HepG2 (cell line): ENCODE data around the gene PSMB8. TPM values are rescaled to one million over a fixed set of nuclear protein-coding genes. Genes with fewer than 3 reads are reported as not detected.

Experiments used
- ARNT ChIP-seq: fragments of 450-650 bp; IDR thresholded peaks from 2 replicates; pipeline ENCODE4 v1.6.1; 2017
- BHLHE40 ChIP-seq: IDR thresholded peaks from 2 replicates; pipeline ENCODE4 v1.6.1; 2011; ENCODE audit warnings: low read length, improper control_type of control experiment
- CBX1 ChIP-seq: IDR thresholded peaks from one replicate; pipeline ENCODE4 v1.6.1; 2016; ENCODE audit warnings: antibody characterized with exemption, low read depth
- DPF2 ChIP-seq: sonication (generic); formaldehyde crosslinking; IDR thresholded peaks from 2 replicates; pipeline ENCODE4 v1.4.0; 2020; ENCODE audit warnings: mild to moderate bottlenecking, low read depth, missing genetic modification reagents, borderline replicate concordance
- MAZ ChIP-seq, 2 experiments: sonication (generic) in 1 of 2; formaldehyde crosslinking in 1 of 2; IDR thresholded peaks; 2 replicates each; pipeline versions ENCODE4 v1.5.0 to v1.6.1; 2012 to 2020; ENCODE audit warnings: low read depth in 2 of 2, mild to moderate bottlenecking in 2 of 2, borderline replicate concordance in 1 of 2, improper control_type of control experiment in 1 of 2, low read length in 1 of 2, missing genetic modification reagents in 1 of 2, moderate library complexity in 1 of 2
- MZF1 ChIP-seq: sonication (generic); formaldehyde crosslinking; IDR thresholded peaks from 2 replicates; pipeline ENCODE4 v1.8.1; 2023; ENCODE audit warnings: mild to moderate bottlenecking, missing genetic modification reagents, borderline replicate concordance
- PHB2 ChIP-seq: fragments of 450-650 bp; IDR thresholded peaks from 2 replicates; pipeline ENCODE4 v1.6.1; 2018; ENCODE audit not compliant: partially characterized antibody
- POLR2A ChIP-seq, 2 experiments: IDR thresholded peaks; 2 replicates each; pipeline ENCODE4 v1.6.1; 2011; ENCODE audit warnings: low read depth in 2 of 2, low read length in 2 of 2, mild to moderate bottlenecking in 1 of 2, moderate library complexity in 1 of 2; ENCODE audit not compliant: insufficient read depth in 1 of 2
- RBM39 ChIP-seq: fragments of 200-400 bp; formaldehyde crosslinking; IDR thresholded peaks from one replicate; pipeline ENCODE4 v1.6.1; 2018; ENCODE audit warnings: antibody characterized with exemption, mild to moderate bottlenecking, low read depth, low read length; ENCODE audit not compliant: poor library complexity, severe bottlenecking
- SALL2 ChIP-seq: sonication (generic); formaldehyde crosslinking; IDR thresholded peaks from 2 replicates; pipeline ENCODE4 v1.8.1; 2023; ENCODE audit warnings: mild to moderate bottlenecking, missing genetic modification reagents, inconsistent platforms
- SCMH1 ChIP-seq: sonication (generic); formaldehyde crosslinking; IDR thresholded peaks from 2 replicates; pipeline ENCODE4 v1.9.0; 2021; ENCODE audit warnings: missing genetic modification reagents, mild to moderate bottlenecking, borderline replicate concordance
- STAG1 ChIP-seq: sonication (generic); formaldehyde crosslinking; IDR thresholded peaks from 2 replicates; pipeline ENCODE4 v1.4.0; 2020; ENCODE audit warnings: missing genetic modification reagents
- ZBTB1 ChIP-seq: sonication (generic); formaldehyde crosslinking; IDR thresholded peaks from 2 replicates; pipeline ENCODE4 v1.4.0; 2020; ENCODE audit warnings: missing genetic modification reagents, borderline replicate concordance
- ZBTB7B ChIP-seq: sonication (generic); formaldehyde crosslinking; IDR thresholded peaks from 2 replicates; pipeline ENCODE4 v1.4.0; 2020; ENCODE audit warnings: missing genetic modification reagents
- ZFYVE20 ChIP-seq: sonication (generic); formaldehyde crosslinking; IDR thresholded peaks from 2 replicates; pipeline ENCODE4 v1.8.0; 2023; ENCODE audit warnings: low read depth, mild to moderate bottlenecking, moderate library complexity, missing genetic modification reagents, borderline replicate concordance
- ZKSCAN1 ChIP-seq: fragments of 150-350 bp; IDR thresholded peaks from 2 replicates; pipeline ENCODE4 v1.6.1; 2014; ENCODE audit warnings: low read length
- ZNF484 ChIP-seq: sonication (generic); formaldehyde crosslinking; IDR thresholded peaks from 2 replicates; pipeline ENCODE4 v1.5.1; 2020; ENCODE audit warnings: mild to moderate bottlenecking, low read depth, missing genetic modification reagents, borderline replicate concordance
- ZNF747 ChIP-seq: sonication (generic); formaldehyde crosslinking; IDR thresholded peaks from 2 replicates; pipeline ENCODE4 v1.8.1; 2023; ENCODE audit warnings: missing genetic modification reagents, mild to moderate bottlenecking, borderline replicate concordance
- ZNF777 ChIP-seq: sonication (generic); formaldehyde crosslinking; IDR thresholded peaks from 2 replicates; pipeline ENCODE4 v1.4.0; 2020; ENCODE audit warnings: missing genetic modification reagents
- ZSCAN30 ChIP-seq: sonication (generic); formaldehyde crosslinking; IDR thresholded peaks from 2 replicates; pipeline ENCODE4 v1.5.0; 2020; ENCODE audit warnings: mild to moderate bottlenecking, missing genetic modification reagents
- polyA plus RNA-seq, 8 experiments: library from polyadenylated mRNA; depleted of rRNA in 3 of 8; stranded (reverse) in 7 of 8; unstranded in 1 of 8; fragments of >200 nt; fragmentation: Illumina TruSeq in 4 of 8; extraction: Trizol in 4 of 8; gene quantifications; 2 replicates each; pipeline versions ENCODE4 v1.2.1 to v1.2.3, GENCODE V29; 2011 to 2016; ENCODE audit warnings: low read depth in 4 of 8, missing spikeins in 1 of 8, mixed read lengths in 1 of 8; ENCODE audit not compliant: insufficient read depth in 1 of 8
- total RNA-seq, 5 experiments: library from RNA; depleted of rRNA; stranded (reverse); fragments of >200 nt; fragmentation: Illumina TruSeq; extraction: Trizol; gene quantifications; 2 replicates each; pipeline ENCODE4 v1.2.3, GENCODE V29; 2016; ENCODE audit warnings: low read depth in 1 of 5
- TF ChIP-seq, protein P1 (sequence below): sonication (generic); formaldehyde crosslinking; IDR thresholded peaks from 2 replicates; pipeline ENCODE4 v1.4.0; 2020; ENCODE audit warnings: missing genetic modification reagents
- TF ChIP-seq, protein P2 (sequence below): sonication (generic); formaldehyde crosslinking; IDR thresholded peaks from 2 replicates; pipeline ENCODE4 v1.8.1; 2023; ENCODE audit warnings: mild to moderate bottlenecking, missing genetic modification reagents, borderline replicate concordance
- TF ChIP-seq, protein P3 (sequence below): sonication (generic); formaldehyde crosslinking; IDR thresholded peaks from 2 replicates; pipeline ENCODE4 v1.4.0; 2020; ENCODE audit warnings: missing genetic modification reagents
- TF ChIP-seq, protein P4 (sequence below): sonication (generic); formaldehyde crosslinking; IDR thresholded peaks from 2 replicates; pipeline ENCODE4 v1.8.1; 2023; ENCODE audit warnings: mild to moderate bottlenecking, missing genetic modification reagents
- TF ChIP-seq, protein P5 (sequence below): IDR thresholded peaks from 2 replicates; pipeline ENCODE4 v1.6.1; 2016; ENCODE audit warnings: missing genetic modification reagents, missing compliant biosample characterization

PSMB8 gene
- total and polyA plus RNA-seq, 2 of the 13 experiments (the other 11 are each of a cell fraction or from before 2014, with no cell fraction given): 30.7 to 64.7 TPM

DNA sequence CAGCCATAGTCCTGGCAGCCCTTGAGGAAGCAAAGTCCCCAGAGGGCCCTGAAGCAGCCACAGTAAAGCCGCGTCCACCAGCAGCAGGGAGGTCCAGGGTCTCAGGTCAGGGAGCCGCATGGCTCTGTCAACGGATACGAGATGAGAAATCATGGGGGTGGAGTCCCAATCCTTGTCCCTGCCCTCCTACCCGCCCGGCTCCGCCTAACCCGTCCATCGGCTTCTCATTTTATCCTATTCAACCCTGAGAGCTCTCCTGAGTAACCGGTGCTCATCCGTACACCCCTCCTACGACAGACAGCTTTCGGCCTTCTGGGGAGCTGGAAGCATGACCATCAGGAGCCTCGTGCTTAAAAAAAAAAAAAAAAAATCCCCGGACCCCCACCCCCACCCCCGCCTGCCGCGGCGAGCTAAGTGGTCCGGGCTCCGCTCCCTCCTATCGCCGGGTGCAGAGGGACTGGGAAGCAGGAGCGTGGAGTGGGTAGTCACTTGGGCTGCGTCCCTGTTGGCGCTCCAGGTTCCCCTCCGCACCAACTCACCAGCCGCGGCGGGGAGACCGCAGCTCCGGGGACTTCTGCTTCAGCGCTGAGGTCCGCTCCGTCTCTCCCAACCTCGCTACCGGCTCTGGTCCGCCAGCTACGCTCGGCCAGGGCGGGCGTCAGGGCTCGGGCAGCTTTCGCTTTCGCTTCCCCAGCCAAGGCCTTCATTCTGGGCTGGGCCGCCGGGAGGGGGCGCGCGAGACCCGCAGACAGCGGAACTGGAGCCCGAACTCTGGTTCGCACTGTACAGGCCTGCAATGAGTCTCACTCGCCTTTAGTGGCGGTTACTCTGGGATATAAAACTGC, 5.5 kb downstream of the PSMB8 start, which contains the start of gene TAP2 (continued):
- TF ChIP-seq, protein P1, sequence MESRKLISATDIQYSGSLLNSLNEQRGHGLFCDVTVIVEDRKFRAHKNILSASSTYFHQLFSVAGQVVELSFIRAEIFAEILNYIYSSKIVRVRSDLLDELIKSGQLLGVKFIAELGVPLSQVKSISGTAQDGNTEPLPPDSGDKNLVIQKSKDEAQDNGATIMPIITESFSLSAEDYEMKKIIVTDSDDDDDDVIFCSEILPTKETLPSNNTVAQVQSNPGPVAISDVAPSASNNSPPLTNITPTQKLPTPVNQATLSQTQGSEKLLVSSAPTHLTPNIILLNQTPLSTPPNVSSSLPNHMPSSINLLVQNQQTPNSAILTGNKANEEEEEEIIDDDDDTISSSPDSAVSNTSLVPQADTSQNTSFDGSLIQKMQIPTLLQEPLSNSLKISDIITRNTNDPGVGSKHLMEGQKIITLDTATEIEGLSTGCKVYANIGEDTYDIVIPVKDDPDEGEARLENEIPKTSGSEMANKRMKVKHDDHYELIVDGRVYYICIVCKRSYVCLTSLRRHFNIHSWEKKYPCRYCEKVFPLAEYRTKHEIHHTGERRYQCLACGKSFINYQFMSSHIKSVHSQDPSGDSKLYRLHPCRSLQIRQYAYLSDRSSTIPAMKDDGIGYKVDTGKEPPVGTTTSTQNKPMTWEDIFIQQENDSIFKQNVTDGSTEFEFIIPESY (CRISPR knock-in tag): peak; percentile 60; the same call in 1 of the 2 replicates
- TF ChIP-seq ZNF747 (CRISPR knock-in tag) (peak; percentile 23; the same call in 1 of the 2 replicates), RBM39 (peak; percentile 69), MAZ (IDR thresholded peaks at IDR 0.05; ENCODE audit: borderline replicate concordance, low read depth, low read length) (0 out of 2 replicates have a peak, but pooled peaks have one; percentile 31), MAZ (CRISPR knock-in tag; IDR thresholded peaks at IDR 0.05; ENCODE audit: low read depth) (peak; percentile 22; the same call in 1 of the 2 replicates), SALL2 (CRISPR knock-in tag) (peak; percentile 86), DPF2 (no peak), MZF1 (CRISPR knock-in tag) (no peak), ZFYVE20 (no peak), SCMH1 (CRISPR knock-in tag) (no peak), POLR2A (IDR thresholded peaks at IDR 0.05; ENCODE audit: insufficient read depth in 1 of 2, low read depth in 2 of 2, low read length in 2 of 2) (peak; percentile 60 to 73), STAG1 (CRISPR knock-in tag) (peak; percentile 95), ARNT (no peak), ZBTB1 (CRISPR knock-in tag) (no peak), ZBTB7B (peak; percentile 61; the same call in 1 of the 2 replicates), ZKSCAN1 (no peak; the same call in 1 of the 2 replicates), ZNF777 (CRISPR knock-in tag) (peak; percentile 90), ZNF484 (CRISPR knock-in tag) (no peak), ZSCAN30 (CRISPR knock-in tag) (no peak), BHLHE40 (no peak), CBX1 (no peak), PHB2 (no peak)
- TF ChIP-seq, protein P2, sequence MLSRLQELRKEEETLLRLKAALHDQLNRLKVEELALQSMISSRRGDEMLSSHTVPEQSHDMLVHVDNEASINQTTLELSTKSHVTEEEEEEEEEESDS: no peak
- TF ChIP-seq, protein P3, sequence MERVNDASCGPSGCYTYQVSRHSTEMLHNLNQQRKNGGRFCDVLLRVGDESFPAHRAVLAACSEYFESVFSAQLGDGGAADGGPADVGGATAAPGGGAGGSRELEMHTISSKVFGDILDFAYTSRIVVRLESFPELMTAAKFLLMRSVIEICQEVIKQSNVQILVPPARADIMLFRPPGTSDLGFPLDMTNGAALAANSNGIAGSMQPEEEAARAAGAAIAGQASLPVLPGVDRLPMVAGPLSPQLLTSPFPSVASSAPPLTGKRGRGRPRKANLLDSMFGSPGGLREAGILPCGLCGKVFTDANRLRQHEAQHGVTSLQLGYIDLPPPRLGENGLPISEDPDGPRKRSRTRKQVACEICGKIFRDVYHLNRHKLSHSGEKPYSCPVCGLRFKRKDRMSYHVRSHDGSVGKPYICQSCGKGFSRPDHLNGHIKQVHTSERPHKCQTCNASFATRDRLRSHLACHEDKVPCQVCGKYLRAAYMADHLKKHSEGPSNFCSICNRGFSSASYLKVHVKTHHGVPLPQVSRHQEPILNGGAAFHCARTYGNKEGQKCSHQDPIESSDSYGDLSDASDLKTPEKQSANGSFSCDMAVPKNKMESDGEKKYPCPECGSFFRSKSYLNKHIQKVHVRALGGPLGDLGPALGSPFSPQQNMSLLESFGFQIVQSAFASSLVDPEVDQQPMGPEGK (CRISPR knock-in tag): peak; percentile 57; the same call in 1 of the 2 replicates
- TF ChIP-seq, protein P4, sequence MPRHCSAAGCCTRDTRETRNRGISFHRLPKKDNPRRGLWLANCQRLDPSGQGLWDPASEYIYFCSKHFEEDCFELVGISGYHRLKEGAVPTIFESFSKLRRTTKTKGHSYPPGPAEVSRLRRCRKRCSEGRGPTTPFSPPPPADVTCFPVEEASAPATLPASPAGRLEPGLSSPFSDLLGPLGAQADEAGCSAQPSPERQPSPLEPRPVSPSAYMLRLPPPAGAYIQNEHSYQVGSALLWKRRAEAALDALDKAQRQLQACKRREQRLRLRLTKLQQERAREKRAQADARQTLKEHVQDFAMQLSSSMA: no peak
- TF ChIP-seq, protein P5, sequence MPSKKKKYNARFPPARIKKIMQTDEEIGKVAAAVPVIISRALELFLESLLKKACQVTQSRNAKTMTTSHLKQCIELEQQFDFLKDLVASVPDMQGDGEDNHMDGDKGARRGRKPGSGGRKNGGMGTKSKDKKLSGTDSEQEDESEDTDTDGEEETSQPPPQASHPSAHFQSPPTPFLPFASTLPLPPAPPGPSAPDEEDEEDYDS (CRISPR knock-in tag): peak; percentile 67; the same call in 1 of the 2 replicates
